Hepatocyte (in vitro differentiated cells): ENCODE results near the gene CADPS2.

Experiments used
- CTCF ChIP-seq: fragments of 200-600 bp; sonication (generic); IDR thresholded peaks from 2 replicates; pipeline ENCODE4 v1.5.1; 2016; ENCODE audit warnings: antibody characterized with exemption, mild to moderate bottlenecking; ENCODE audit not compliant: poor library complexity
- EZH2 ChIP-seq: fragments of 200-600 bp; sonication (generic); IDR thresholded peaks from 2 replicates; pipeline ENCODE4 v1.6.1; 2016; ENCODE audit warnings: antibody characterized with exemption, mild to moderate bottlenecking, borderline replicate concordance

GRCh38 chr7:122340427-122340826 is 545.8 kb downstream of the CADPS2 start:
- TF ChIP-seq CTCF (no peak), EZH2 (no peak)
